ENCODE results near the gene LDB3. TPM values are rescaled to one million over a fixed set of nuclear protein-coding genes. Genes with fewer than 3 reads are reported as not detected.
A peak's percentile ranks its signal among the peaks of the same experiment; 100 is the strongest.

The LDB3 gene, protein sequence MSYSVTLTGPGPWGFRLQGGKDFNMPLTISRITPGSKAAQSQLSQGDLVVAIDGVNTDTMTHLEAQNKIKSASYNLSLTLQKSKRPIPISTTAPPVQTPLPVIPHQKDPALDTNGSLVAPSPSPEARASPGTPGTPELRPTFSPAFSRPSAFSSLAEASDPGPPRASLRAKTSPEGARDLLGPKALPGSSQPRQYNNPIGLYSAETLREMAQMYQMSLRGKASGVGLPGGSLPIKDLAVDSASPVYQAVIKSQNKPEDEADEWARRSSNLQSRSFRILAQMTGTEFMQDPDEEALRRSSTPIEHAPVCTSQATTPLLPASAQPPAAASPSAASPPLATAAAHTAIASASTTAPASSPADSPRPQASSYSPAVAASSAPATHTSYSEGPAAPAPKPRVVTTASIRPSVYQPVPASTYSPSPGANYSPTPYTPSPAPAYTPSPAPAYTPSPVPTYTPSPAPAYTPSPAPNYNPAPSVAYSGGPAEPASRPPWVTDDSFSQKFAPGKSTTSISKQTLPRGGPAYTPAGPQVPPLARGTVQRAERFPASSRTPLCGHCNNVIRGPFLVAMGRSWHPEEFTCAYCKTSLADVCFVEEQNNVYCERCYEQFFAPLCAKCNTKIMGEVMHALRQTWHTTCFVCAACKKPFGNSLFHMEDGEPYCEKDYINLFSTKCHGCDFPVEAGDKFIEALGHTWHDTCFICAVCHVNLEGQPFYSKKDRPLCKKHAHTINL
- under 0.01 and 0.11 TPM in 2 replicates for total RNA-seq (2014; rRNA removed; shearing (Covaris generic))
- polyA plus RNA-seq (2016; fragmentation: Nextera tagmentation; extraction: Ambion mirVana), result 0.05 and 0.08 TPM in 2 replicates

DNA sequence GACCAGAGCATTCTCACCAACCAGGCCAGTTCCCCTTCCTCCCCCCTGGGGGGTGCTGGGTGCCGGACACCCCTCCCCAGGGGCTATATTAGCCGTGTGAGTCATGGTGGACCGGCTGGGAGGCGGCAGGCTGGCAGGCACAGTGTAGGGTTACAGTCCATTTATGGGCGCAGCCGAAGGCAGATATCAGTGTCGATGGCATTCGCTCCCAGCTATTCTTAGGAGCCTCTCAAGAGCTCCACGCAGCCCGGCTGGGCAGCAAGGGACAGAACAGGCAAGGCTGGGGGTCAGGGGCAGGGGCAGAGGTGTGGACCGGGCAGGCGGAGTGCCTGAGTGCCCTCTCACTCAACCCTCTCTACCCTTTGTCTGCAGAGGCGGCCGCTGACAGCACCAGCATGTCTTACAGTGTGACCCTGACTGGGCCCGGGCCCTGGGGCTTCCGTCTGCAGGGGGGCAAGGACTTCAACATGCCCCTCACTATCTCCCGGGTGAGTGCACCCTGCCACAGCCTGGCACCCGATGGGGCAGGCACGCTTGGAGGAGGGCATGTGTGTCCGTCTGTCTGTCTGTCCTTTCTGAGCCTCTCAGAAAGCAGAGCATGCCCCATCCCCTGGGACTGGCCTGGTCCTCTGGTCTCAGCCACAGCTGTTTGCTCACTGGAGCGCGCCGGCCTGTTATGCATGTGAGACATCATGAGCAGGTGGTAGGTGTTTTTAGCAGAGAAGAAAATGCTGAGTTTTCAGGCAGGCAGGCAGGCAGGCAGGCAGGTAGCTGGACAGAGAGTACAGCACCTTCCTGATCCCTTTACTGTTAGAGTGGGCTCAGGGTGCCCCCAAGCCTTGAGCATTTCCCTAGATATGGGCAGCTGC, at the start of gene LDB3:
Gene LDB3 (plus strand): TSS at position 215 of the 869 bp plus-strand sequence. CDS start 181 bp downstream, at position 396.
- no peaks in the 10 kb centered on the region for H3K9me2 ChIP-seq (ENCODE audit: insufficient read depth)
- H3K9me3 ChIP-seq (ENCODE audit: low read depth), result no peaks in the 10 kb centered on the region
- no peaks in the 10 kb centered on the region for H3K4me1 ChIP-seq (ENCODE audit: insufficient read depth)
- TF ChIP-seq EZH2 (IDR thresholded peaks at IDR 0.05; ENCODE audit: insufficient read depth, poor library complexity, severe bottlenecking) (no peak), EZH2phosphoT487 (IDR thresholded peaks at IDR 0.05; ENCODE audit: insufficient read depth, low read depth) (no peak)
- H3K27me3 ChIP-seq (replicated peaks; ENCODE audit: insufficient read depth), result no peaks in the 10 kb centered on the region
- H3K9ac ChIP-seq, result no peak within 1 kb of the TSS
- H3K4me3 ChIP-seq, result no peak within 1 kb of the TSS
- H2AFZ ChIP-seq, result no peak within 1 kb of the TSS
- no peaks in the 10 kb centered on the region for H3K79me2 ChIP-seq (ENCODE audit: insufficient read depth)
- no peak within 1 kb of the TSS for H3K27ac ChIP-seq
- DNase-seq, result no peak
- no peaks in the 10 kb centered on the region for H3K36me3 ChIP-seq (ENCODE audit: low read depth)
- no peaks in the 10 kb centered on the region for H4K20me1 ChIP-seq (ENCODE audit: insufficient read depth)
- WGBS, 2 experiments (ENCODE audit: low coverage in 1 of 2, low lambda C conversion rate in 2 of 2, missing lambda C conversion rate in 2 of 2), result 77 to 79% methylated on average over 23 of the region's 23 CpGs
- no peak within 1 kb of the TSS for H3K4me2 ChIP-seq (ENCODE audit: unreplicated experiment)
- no peaks in the 10 kb centered on the region for H3F3A ChIP-seq (ENCODE audit: insufficient read depth)
- in situ Hi-C loops (cut with MboI), result no loop called here

DNA sequence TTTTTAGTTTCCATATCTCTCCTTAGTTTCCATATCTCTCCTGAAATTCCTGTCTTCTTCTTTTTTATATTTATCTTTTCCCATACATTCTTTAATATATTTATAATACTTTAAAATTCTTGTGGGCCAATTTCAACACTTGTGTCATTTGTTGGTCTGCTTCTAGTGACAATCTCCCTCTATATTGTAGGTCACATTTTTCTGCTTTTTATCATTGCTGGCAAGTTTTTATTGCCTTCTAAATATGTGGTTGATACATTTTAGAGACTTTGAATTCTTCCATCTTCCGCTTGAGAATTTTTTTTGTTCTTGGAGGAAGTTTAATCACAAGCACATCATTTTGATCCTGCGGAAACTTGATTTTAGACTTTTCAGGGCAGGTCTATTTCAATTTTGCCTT, 40.0 kb upstream of the LDB3 start:
- Histone ChIP-seq H3K9me2 (ENCODE audit: insufficient read depth) (no peaks in the 10 kb centered on the region), H3K79me2 (ENCODE audit: insufficient read depth) (no peaks in the 10 kb centered on the region), H3K9ac (no peak overlapping the region), H3K4me2 (ENCODE audit: unreplicated experiment) (no peak overlapping the region), H4K20me1 (ENCODE audit: insufficient read depth) (no peaks in the 10 kb centered on the region), H3K27me3 (replicated peaks; ENCODE audit: insufficient read depth) (no peaks in the 10 kb centered on the region), H3K4me1 (ENCODE audit: insufficient read depth) (no peaks in the 10 kb centered on the region), H3K9me3 (ENCODE audit: low read depth) (no peaks in the 10 kb centered on the region), H3K27ac (no peak overlapping the region), H3K36me3 (ENCODE audit: low read depth) (no peaks in the 10 kb centered on the region), H2AFZ (no peak overlapping the region), H3F3A (ENCODE audit: insufficient read depth) (no peaks in the 10 kb centered on the region), H3K4me3 (no peak overlapping the region)
- 94 to 97% methylated on average over 2 of the region's 2 CpGs for WGBS, 2 experiments (ENCODE audit: low coverage in 1 of 2, low lambda C conversion rate in 2 of 2, missing lambda C conversion rate in 2 of 2)
- in situ Hi-C loops (cut with MboI), result no loop called here
- DNase-seq, result no peak
- TF ChIP-seq EZH2 (IDR thresholded peaks at IDR 0.05; ENCODE audit: insufficient read depth, poor library complexity, severe bottlenecking) (no peak), EZH2phosphoT487 (IDR thresholded peaks at IDR 0.05; ENCODE audit: insufficient read depth, low read depth) (no peak)

DNA sequence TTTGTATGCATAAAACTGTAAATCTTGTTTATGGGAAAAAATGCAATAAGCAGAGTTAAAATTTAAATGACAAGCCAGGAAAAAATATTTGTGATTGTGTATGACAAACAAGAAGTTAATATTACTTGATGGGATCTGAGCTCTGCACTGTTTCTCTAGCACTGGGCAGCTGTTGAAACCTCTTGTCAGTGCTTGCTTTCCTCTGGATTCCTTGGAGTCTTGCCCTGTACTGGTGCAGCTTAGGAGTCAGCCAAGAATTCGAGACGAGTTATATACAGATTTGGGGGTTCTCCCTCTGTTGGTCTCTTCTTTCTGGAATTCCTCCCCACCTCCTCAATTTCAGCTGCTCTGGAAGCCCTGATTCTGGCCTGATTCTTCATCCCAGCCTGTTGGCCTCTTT, 38.2 kb upstream of the LDB3 start:
- no peaks in the 10 kb centered on the region for H3K79me2 ChIP-seq (ENCODE audit: insufficient read depth)
- no peaks in the 10 kb centered on the region for H3K36me3 ChIP-seq (ENCODE audit: low read depth)
- H2AFZ ChIP-seq, result no peak overlapping the region
- H3K27ac ChIP-seq, result no peak overlapping the region
- WGBS, 2 experiments (ENCODE audit: low coverage in 1 of 2, low lambda C conversion rate in 2 of 2, missing lambda C conversion rate in 2 of 2), result 0 to 15% methylated on average over 2 of the region's 2 CpGs
- H3K4me1 ChIP-seq (ENCODE audit: insufficient read depth), result peaks cover 5% of the 10 kb centered on the region
- no peak for TF ChIP-seq EZH2 (IDR thresholded peaks at IDR 0.05; ENCODE audit: insufficient read depth, poor library complexity, severe bottlenecking)
- TF ChIP-seq EZH2phosphoT487 (IDR thresholded peaks at IDR 0.05; ENCODE audit: insufficient read depth, low read depth), result no peak
- H3K9me3 ChIP-seq (ENCODE audit: low read depth), result no peaks in the 10 kb centered on the region
- in situ Hi-C loops (cut with MboI), result no loop called here
- H3K27me3 ChIP-seq (replicated peaks; ENCODE audit: insufficient read depth), result no peaks in the 10 kb centered on the region
- H3K4me3 ChIP-seq, result no peak overlapping the region
- H3K4me2 ChIP-seq (ENCODE audit: unreplicated experiment), result no peak overlapping the region
- H3F3A ChIP-seq (ENCODE audit: insufficient read depth), result peaks cover 5% of the 10 kb centered on the region
- DNase-seq, result peak; percentile 38
- H3K9ac ChIP-seq, result no peak overlapping the region
- no peaks in the 10 kb centered on the region for H3K9me2 ChIP-seq (ENCODE audit: insufficient read depth)
- H4K20me1 ChIP-seq (ENCODE audit: insufficient read depth), result no peaks in the 10 kb centered on the region
